ENCODE results near the gene ZNF552. TPM values are rescaled to one million over a fixed set of nuclear protein-coding genes. Genes with fewer than 3 reads are reported as not detected.

Gene ZNF552
- total and polyA plus RNA-seq, 2 of the 8 experiments (the other 6 are each of a cell fraction or from before 2014, with no cell fraction given) = 5.9 to 11.6 TPM

GRCh38 chr19:57829316-57829715 is 14.6 kb upstream of the ZNF552 start (continued):
- TF ChIP-seq CTCF (IDR thresholded peaks at IDR 0.05; ENCODE audit: control extremely low read depth in 1 of 3, insufficient read depth in 1 of 3, low read depth in 1 of 3, low read length in 3 of 3) = no peak
- TF ChIP-seq CREB1 (IDR thresholded peaks at IDR 0.05) = no peak
- no peak for TF ChIP-seq JUN (IDR thresholded peaks at IDR 0.05; ENCODE audit: low read depth, low read length)
